Activated CD4-positive, alpha-beta memory T cell treated with anti-CD3 and anti-CD28 coated beads, Interleukin-2, amount 10 ng/mL, durations not matched to agents 7 days and 5 days (primary cell): ENCODE data around the gene TNFRSF21. TPM values are rescaled to one million over a fixed set of nuclear protein-coding genes. Genes with fewer than 3 reads are reported as not detected.
"Not testable (repeated sequence)": the region's sequence is repeated elsewhere in the genome, so short reads cannot be mapped to it uniquely, and the experiment has no call there.

Experiments
- CTCF ChIA-PET: fragments of 350-600 bp; sonication (Branson Sonifier 250); formaldehyde crosslinking; loops from one replicate; lab custom pipeline; 2021; ENCODE audit warnings: antibody characterized with exemption, inconsistent platforms; lab: Charles Lee
- POLR2A ChIA-PET: fragments of 350-600 bp; sonication (Branson Sonifier 250); formaldehyde crosslinking; loops from one replicate; lab custom pipeline; 2021; ENCODE audit warnings: antibody characterized with exemption; lab: Charles Lee
- DNase-seq: peaks from one replicate; pipeline ENCODE4 v3.0.0-alpha.2; 2020
- H3K27ac Mint-ChIP-seq: one replicate; pipeline ENCODE4 v1.8.0; 2021; ENCODE audit warnings: mild to moderate bottlenecking, mixed read lengths
- H3K27me3 Mint-ChIP-seq: one replicate; pipeline ENCODE4 v1.8.0; 2021; ENCODE audit warnings: mixed read lengths
- H3K36me3 Mint-ChIP-seq: one replicate; pipeline ENCODE4 v1.8.0; 2021; ENCODE audit warnings: low read depth, mixed read lengths
- H3K4me1 Mint-ChIP-seq: one replicate; pipeline ENCODE4 v1.8.0; 2021; ENCODE audit warnings: mixed read lengths
- H3K4me3 Mint-ChIP-seq: one replicate; pipeline ENCODE4 v1.8.0; 2021; ENCODE audit warnings: mild to moderate bottlenecking, mixed read lengths
- H3K9me3 Mint-ChIP-seq: one replicate; pipeline ENCODE4 v1.8.0; 2021; ENCODE audit warnings: mixed read lengths
- total RNA-seq, 2 experiments: library from RNA; stranded (reverse); gene quantifications; one replicate each; pipeline ENCODE4 v1.2.3, GENCODE V29; 2021

TNFRSF21 gene
- total RNA-seq, 2 experiments from 2014 or later: 0.18 TPM; not detected in 1

- no peak for DNase-seq
- H3K9me3 Mint-ChIP-seq: no peaks in the 10 kb centered on the region
- no peaks in the 10 kb centered on the region for H3K27me3 Mint-ChIP-seq
- POLR2A ChIA-PET: no interaction called here
- H3K4me1 Mint-ChIP-seq: no peaks in the 10 kb centered on the region
- H3K27ac Mint-ChIP-seq: no peak overlapping the region
- H3K36me3 Mint-ChIP-seq: no peaks in the 10 kb centered on the region
- H3K4me3 Mint-ChIP-seq: no peak overlapping the region
- CTCF ChIA-PET: no interaction called here
These were observed 74.3 kb downstream of the TNFRSF21 start for GRCh38 chr6:47235421-47235820.

GRCh38 chr6:47234266-47234933, 75.3 kb downstream of the TNFRSF21 start:
- CTCF ChIA-PET: no interaction called here
- no peaks in the 10 kb centered on the region for H3K27me3 Mint-ChIP-seq

GRCh38 chr6:47231151-47231550, 78.6 kb downstream of the TNFRSF21 start:
- Mint-ChIP-seq H3K36me3 (no peaks in the 10 kb centered on the region), H3K27ac (no peak overlapping the region), H3K9me3 (peaks cover 4% of the 10 kb centered on the region), H3K4me1 (no peaks in the 10 kb centered on the region), H3K4me3 (no peak overlapping the region), H3K27me3 (no peaks in the 10 kb centered on the region)
- ChIA-PET CTCF (no interaction called here), POLR2A (no interaction called here)
- DNase-seq: no peak

More at GRCh38 chr6:47234266-47234933, 75.3 kb downstream of the TNFRSF21 start:
- H3K27ac Mint-ChIP-seq: no peak overlapping the region
- no peak for DNase-seq
- POLR2A ChIA-PET: no interaction called here
- H3K9me3 Mint-ChIP-seq: no peaks in the 10 kb centered on the region
- no peaks in the 10 kb centered on the region for H3K4me1 Mint-ChIP-seq
- H3K36me3 Mint-ChIP-seq: no peaks in the 10 kb centered on the region
- no peak overlapping the region for H3K4me3 Mint-ChIP-seq

- no peaks in the 10 kb centered on the region for H3K4me1 Mint-ChIP-seq
- peaks cover 4% of the 10 kb centered on the region for H3K9me3 Mint-ChIP-seq
- CTCF ChIA-PET: no interaction called here
- H3K27me3 Mint-ChIP-seq: no peaks in the 10 kb centered on the region
- H3K4me3 Mint-ChIP-seq: no peak overlapping the region
- H3K27ac Mint-ChIP-seq: no peak overlapping the region
- no peak for DNase-seq
- POLR2A ChIA-PET: no interaction called here
- no peaks in the 10 kb centered on the region for H3K36me3 Mint-ChIP-seq
These were observed 79.1 kb downstream of the TNFRSF21 start for GRCh38 chr6:47230579-47230978.

- no peaks in the 10 kb centered on the region for H3K36me3 Mint-ChIP-seq
- DNase-seq: no peak
- H3K9me3 Mint-ChIP-seq: peaks cover 4% of the 10 kb centered on the region
- H3K27me3 Mint-ChIP-seq: no peaks in the 10 kb centered on the region
- no peak overlapping the region for H3K4me3 Mint-ChIP-seq
- ChIA-PET POLR2A (no interaction called here), CTCF (no interaction called here)
- no peaks in the 10 kb centered on the region for H3K4me1 Mint-ChIP-seq
- H3K27ac Mint-ChIP-seq: no peak overlapping the region
These were observed 80.5 kb downstream of the TNFRSF21 start for GRCh38 chr6:47229255-47229654.

GRCh38 chr6:47228093-47228492, 81.6 kb downstream of the TNFRSF21 start:
- CTCF ChIA-PET, H3K27me3 Mint-ChIP-seq, H3K27ac Mint-ChIP-seq, H3K9me3 Mint-ChIP-seq, H3K4me1 Mint-ChIP-seq, DNase-seq, POLR2A ChIA-PET, H3K36me3 Mint-ChIP-seq, H3K4me3 Mint-ChIP-seq: not testable (repeated sequence)

GRCh38 chr6:47223251-47223650, 86.5 kb downstream of the TNFRSF21 start:
- H3K4me3 Mint-ChIP-seq, POLR2A ChIA-PET, H3K27me3 Mint-ChIP-seq, H3K27ac Mint-ChIP-seq, DNase-seq, H3K4me1 Mint-ChIP-seq, H3K9me3 Mint-ChIP-seq, CTCF ChIA-PET, H3K36me3 Mint-ChIP-seq: not testable (repeated sequence)

GRCh38 chr6:47221565-47221964, 88.1 kb downstream of the TNFRSF21 start:
- H3K36me3 Mint-ChIP-seq: no peaks in the 10 kb centered on the region
- CTCF ChIA-PET: no interaction called here
- no peak overlapping the region for H3K4me3 Mint-ChIP-seq
- H3K4me1 Mint-ChIP-seq: no peaks in the 10 kb centered on the region
- H3K27me3 Mint-ChIP-seq: no peaks in the 10 kb centered on the region
- POLR2A ChIA-PET: no interaction called here
- no peak overlapping the region for H3K27ac Mint-ChIP-seq
- peaks cover 3% of the 10 kb centered on the region for H3K9me3 Mint-ChIP-seq
- no peak for DNase-seq

GRCh38 chr6:47209632-47210031, 100.1 kb downstream of the TNFRSF21 start:
- CTCF ChIA-PET: no interaction called here
- POLR2A ChIA-PET: no interaction called here
- no peaks in the 10 kb centered on the region for H3K36me3 Mint-ChIP-seq
- no peak for DNase-seq
- H3K27ac Mint-ChIP-seq: no peak overlapping the region
- no peak overlapping the region for H3K4me3 Mint-ChIP-seq
- H3K9me3 Mint-ChIP-seq: peaks cover 4% of the 10 kb centered on the region
- H3K27me3 Mint-ChIP-seq: peaks cover 8% of the 10 kb centered on the region
- no peaks in the 10 kb centered on the region for H3K4me1 Mint-ChIP-seq

- Mint-ChIP-seq H3K27me3 (peaks cover 6% of the 10 kb centered on the region), H3K4me1 (peaks cover 6% of the 10 kb centered on the region), H3K9me3 (peaks cover 4% of the 10 kb centered on the region), H3K36me3 (no peaks in the 10 kb centered on the region), H3K4me3 (no peak overlapping the region), H3K27ac (no peak overlapping the region)
- CTCF ChIA-PET: no interaction called here
- POLR2A ChIA-PET: no interaction called here
- DNase-seq: no peak
These were observed 102.4 kb downstream of the TNFRSF21 start for GRCh38 chr6:47207261-47207660.

- DNase-seq: no peak
- ChIA-PET POLR2A (no interaction called here), CTCF (no interaction called here)
- H3K9me3 Mint-ChIP-seq: peaks cover 4% of the 10 kb centered on the region
- H3K4me3 Mint-ChIP-seq: no peak overlapping the region
- H3K27ac Mint-ChIP-seq: no peak overlapping the region
- H3K27me3 Mint-ChIP-seq: peaks cover 6% of the 10 kb centered on the region
- peaks cover 6% of the 10 kb centered on the region for H3K4me1 Mint-ChIP-seq
- no peaks in the 10 kb centered on the region for H3K36me3 Mint-ChIP-seq
These were observed 103.1 kb downstream of the TNFRSF21 start for GRCh38 chr6:47206626-47207025.

GRCh38 chr6:47203938-47204611, 105.6 kb downstream of the TNFRSF21 start:
- Mint-ChIP-seq H3K9me3 (no peaks in the 10 kb centered on the region), H3K27ac (no peak overlapping the region), H3K27me3 (peaks cover 2% of the 10 kb centered on the region), H3K36me3 (no peaks in the 10 kb centered on the region), H3K4me3 (no peak overlapping the region), H3K4me1 (peaks cover 6% of the 10 kb centered on the region)
- ChIA-PET CTCF (no interaction called here), POLR2A (no interaction called here)
- no peak for DNase-seq

- DNase-seq: no peak
- Mint-ChIP-seq H3K4me1 (peaks cover 6% of the 10 kb centered on the region), H3K27me3 (peaks cover 2% of the 10 kb centered on the region), H3K27ac (no peak overlapping the region), H3K4me3 (no peak overlapping the region), H3K36me3 (no peaks in the 10 kb centered on the region), H3K9me3 (no peaks in the 10 kb centered on the region)
- ChIA-PET POLR2A (no interaction called here), CTCF (no interaction called here)
These were observed 106.3 kb downstream of the TNFRSF21 start for GRCh38 chr6:47203266-47203937.
